ENCODE results near the gene LCLAT1.

DNA sequence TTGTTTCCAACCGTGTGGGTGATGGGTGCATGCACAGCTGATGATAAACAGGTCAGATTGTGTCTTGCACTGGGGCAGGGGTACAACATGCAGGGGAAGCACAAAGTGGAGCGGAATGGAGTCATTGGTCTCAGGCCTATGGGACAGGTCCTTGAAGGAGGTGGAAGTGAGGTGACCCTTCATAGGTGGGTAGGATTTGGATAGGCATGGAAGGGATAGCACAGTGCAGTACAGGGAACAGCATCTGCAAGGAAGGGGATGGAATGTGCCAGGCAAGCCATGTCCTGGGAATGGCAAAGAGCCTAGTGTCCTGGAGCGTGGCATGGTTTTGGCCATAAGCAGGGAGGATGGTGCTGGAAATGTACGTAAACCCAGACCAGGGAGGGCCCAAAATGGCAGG lies 216.3 kb downstream of the LCLAT1 start:
- TF ChIP-seq, protein P1, sequence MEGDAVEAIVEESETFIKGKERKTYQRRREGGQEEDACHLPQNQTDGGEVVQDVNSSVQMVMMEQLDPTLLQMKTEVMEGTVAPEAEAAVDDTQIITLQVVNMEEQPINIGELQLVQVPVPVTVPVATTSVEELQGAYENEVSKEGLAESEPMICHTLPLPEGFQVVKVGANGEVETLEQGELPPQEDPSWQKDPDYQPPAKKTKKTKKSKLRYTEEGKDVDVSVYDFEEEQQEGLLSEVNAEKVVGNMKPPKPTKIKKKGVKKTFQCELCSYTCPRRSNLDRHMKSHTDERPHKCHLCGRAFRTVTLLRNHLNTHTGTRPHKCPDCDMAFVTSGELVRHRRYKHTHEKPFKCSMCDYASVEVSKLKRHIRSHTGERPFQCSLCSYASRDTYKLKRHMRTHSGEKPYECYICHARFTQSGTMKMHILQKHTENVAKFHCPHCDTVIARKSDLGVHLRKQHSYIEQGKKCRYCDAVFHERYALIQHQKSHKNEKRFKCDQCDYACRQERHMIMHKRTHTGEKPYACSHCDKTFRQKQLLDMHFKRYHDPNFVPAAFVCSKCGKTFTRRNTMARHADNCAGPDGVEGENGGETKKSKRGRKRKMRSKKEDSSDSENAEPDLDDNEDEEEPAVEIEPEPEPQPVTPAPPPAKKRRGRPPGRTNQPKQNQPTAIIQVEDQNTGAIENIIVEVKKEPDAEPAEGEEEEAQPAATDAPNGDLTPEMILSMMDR (IDR thresholded peaks at IDR 0.05): no peak
- no peak for TF ChIP-seq POLR2AphosphoS5 (IDR thresholded peaks at IDR 0.05)
- TF ChIP-seq POLR2A (IDR thresholded peaks at IDR 0.05): no peak

Measured in suprapubic skin (tissue), 4 donors.